ENCODE results near the gene DNER. TPM values are rescaled to one million over a fixed set of nuclear protein-coding genes. Genes with fewer than 3 reads are reported as not detected.

The DNER gene
- total and polyA plus RNA-seq, 8 donors, result 0.06 to 2.4 (median 1.9) TPM

GRCh38 chr2:229733611-229734245, 19.4 kb upstream of the DNER start:
- no peak overlapping the region for H3K4me3 ChIP-seq
- intact Hi-C loops (cut with DNase I), result no loop called here
- peaks cover 0 to 22% of the 10 kb centered on the region in 2 donors for H3K9me3 ChIP-seq
- H3K4me1 ChIP-seq, result no peaks in the 10 kb centered on the region
- ATAC-seq, result no peak
- no peaks in the 10 kb centered on the region for H3K36me3 ChIP-seq
- no peak for DNase-seq
- H3K27ac ChIP-seq, result no peak overlapping the region
- no peaks in the 10 kb centered on the region for H3K27me3 ChIP-seq
- TF ChIP-seq CTCF (IDR thresholded peaks at IDR 0.05), result no peak

DNA sequence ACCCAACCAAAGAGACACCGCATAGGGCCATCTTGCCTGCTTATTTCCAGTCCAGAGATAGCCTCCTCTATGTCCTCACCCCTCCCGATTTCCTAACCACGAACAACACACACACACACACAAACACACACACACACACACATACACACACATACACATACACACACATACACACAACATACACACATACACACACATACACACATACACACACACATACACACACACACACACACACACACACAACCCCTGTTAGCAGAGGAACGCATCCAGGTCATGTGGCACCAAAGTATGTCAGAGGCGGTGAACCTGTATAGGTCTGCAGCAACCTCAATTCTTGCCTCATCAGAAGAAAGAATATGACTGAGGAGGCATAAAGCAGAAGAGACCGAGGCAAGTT, 18.5 kb upstream of the DNER start:
- TF ChIP-seq CTCF (IDR thresholded peaks at IDR 0.05), result no peak
- Histone ChIP-seq H3K4me1 (no peaks in the 10 kb centered on the region), H3K27me3 (no peaks in the 10 kb centered on the region), H3K27ac (no peak overlapping the region), H3K36me3 (no peaks in the 10 kb centered on the region), H3K4me3 (no peak overlapping the region), H3K9me3 (peaks cover 0 to 14% of the 10 kb centered on the region in 2 donors)
- intact Hi-C loops (cut with DNase I), result no loop called here
- ATAC-seq (no peak), DNase-seq (no peak)

DNA sequence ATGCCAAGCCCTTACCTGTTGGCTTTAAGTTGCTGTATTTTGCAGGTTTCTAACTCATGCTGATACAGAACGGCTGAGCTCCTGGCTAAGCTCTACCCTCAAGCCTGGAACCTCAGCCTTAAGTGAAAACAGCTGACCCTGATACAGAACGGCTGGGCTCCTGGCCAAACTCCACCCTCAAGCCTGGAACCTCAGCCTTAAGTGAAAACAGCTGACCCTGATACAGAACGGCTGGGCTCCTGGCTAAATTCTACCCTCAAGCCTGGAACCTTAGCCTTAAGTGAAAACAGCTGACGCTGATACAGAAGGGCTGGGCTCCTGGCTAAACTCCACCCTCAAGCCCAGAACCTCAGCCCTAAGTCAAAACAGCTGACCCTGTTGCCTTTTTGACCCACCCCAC, 17.6 kb upstream of the DNER start:
- H3K9me3 ChIP-seq, result peaks cover 0 to 4% of the 10 kb centered on the region in 2 donors
- H3K27me3 ChIP-seq, result no peaks in the 10 kb centered on the region
- no peaks in the 10 kb centered on the region for H3K36me3 ChIP-seq
- intact Hi-C loops (cut with DNase I), result no loop called here
- H3K4me3 ChIP-seq, result no peak overlapping the region
- no peaks in the 10 kb centered on the region for H3K4me1 ChIP-seq
- no peak overlapping the region for H3K27ac ChIP-seq
- no peak for TF ChIP-seq CTCF (IDR thresholded peaks at IDR 0.05)
- DNase-seq (no peak), ATAC-seq (no peak)

- Histone ChIP-seq H3K4me1 (no peaks in the 10 kb centered on the region), H3K36me3 (no peaks in the 10 kb centered on the region), H3K27me3 (no peaks in the 10 kb centered on the region), H3K4me3 (no peak overlapping the region), H3K9me3 (no peaks in the 10 kb centered on the region), H3K27ac (no peak overlapping the region)
- intact Hi-C loops (cut with DNase I), result no loop called here
- no peak for TF ChIP-seq CTCF (IDR thresholded peaks at IDR 0.05)
- ATAC-seq, result no peak
- no peak for DNase-seq
Measured at GRCh38 chr2:229731363-229731762, 17.0 kb upstream of the DNER start.

DNA sequence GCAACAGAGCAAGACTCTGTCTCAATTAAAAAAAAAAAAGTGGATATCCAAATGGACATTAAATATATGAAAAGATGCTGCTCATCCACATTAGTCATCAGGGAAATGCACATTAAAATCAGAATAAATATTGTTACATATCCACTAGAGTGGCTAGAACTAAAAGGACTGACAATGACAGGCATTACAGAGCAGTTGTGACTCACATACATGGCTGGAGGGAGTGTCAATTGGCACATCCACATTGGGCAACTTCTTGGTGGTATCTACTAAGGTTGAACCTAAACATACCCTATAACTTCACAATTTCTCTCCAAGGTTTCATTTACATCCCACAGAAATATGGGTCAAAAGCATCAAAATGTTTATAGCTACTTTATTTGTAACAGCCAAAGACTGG, 14.0 kb upstream of the DNER start:
- ATAC-seq (no peak), DNase-seq (no peak)
- no peaks in the 10 kb centered on the region for H3K4me1 ChIP-seq
- intact Hi-C loops (cut with DNase I), result no loop called here
- no peak overlapping the region for H3K4me3 ChIP-seq
- H3K27ac ChIP-seq, result no peak overlapping the region
- no peaks in the 10 kb centered on the region for H3K36me3 ChIP-seq
- TF ChIP-seq CTCF (IDR thresholded peaks at IDR 0.05), result no peak
- H3K27me3 ChIP-seq, result no peaks in the 10 kb centered on the region
- no peaks in the 10 kb centered on the region for H3K9me3 ChIP-seq
